ENCODE data around the gene DLGAP3. TPM values are rescaled to one million over a fixed set of nuclear protein-coding genes. Genes with fewer than 3 reads are reported as not detected.

The DLGAP3 gene
- total RNA-seq, 1 experiment from 2014 or later: 7.3 TPM

DNA sequence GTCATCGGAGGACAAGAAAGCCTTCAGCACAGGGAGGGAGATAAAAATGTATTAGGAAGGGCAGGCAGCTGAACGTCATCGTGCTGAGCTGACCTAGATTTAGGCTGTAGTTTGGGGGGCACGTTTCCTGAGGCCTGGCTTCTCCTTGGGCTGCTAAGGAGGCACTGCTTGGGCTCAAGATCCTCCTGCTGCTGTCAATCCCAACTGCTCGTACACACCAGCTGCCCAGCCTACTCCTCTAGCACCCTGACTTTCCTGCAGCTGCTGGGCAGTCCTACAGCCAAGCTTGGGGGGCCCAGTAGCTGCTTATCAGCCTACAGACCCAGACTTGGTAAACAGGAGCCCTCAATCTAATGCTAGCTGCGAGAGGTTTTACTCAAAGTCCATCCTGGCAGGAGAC lies 49.5 kb upstream of the DLGAP3 start:
- Histone ChIP-seq H3K9me3 (ENCODE audit: control insufficient read depth, low read depth, low read length) (no peaks in the 10 kb centered on the region), H2BK15ac (ENCODE audit: low read depth, low read length) (no peak overlapping the region), H2BK20ac (ENCODE audit: low read depth, low read length, poor library complexity, severe bottlenecking) (no peak overlapping the region), H3K79me1 (ENCODE audit: insufficient read depth, low read depth, low read length, poor library complexity, severe bottlenecking) (no peaks in the 10 kb centered on the region), H3K9ac (ENCODE audit: extremely low read depth, insufficient read length, low read length) (no peak overlapping the region), H3K18ac (ENCODE audit: insufficient read length, low read depth, low read length) (no peak overlapping the region), H3K14ac (ENCODE audit: insufficient read depth, low read length) (no peak overlapping the region), H4K8ac (replicated peaks; ENCODE audit: insufficient read length, low read depth, low read length) (no peak overlapping the region), H2AFZ (ENCODE audit: low read length) (no peak overlapping the region), H2BK120ac (ENCODE audit: low read depth, low read length, poor library complexity, severe bottlenecking) (no peak overlapping the region), H3K4me2 (ENCODE audit: insufficient read depth, insufficient read length, low read length) (no peak overlapping the region), H4K20me1 (ENCODE audit: control insufficient read depth, insufficient read depth, insufficient read length) (no peaks in the 10 kb centered on the region), H3K56ac (ENCODE audit: insufficient read length, low read depth, low read length) (no peak overlapping the region), H4K5ac (ENCODE audit: insufficient read length, low read depth, low read length) (no peak overlapping the region), H3K27ac (ENCODE audit: insufficient read length, low read depth, low read length) (no peak overlapping the region), H3K27me3 (ENCODE audit: insufficient read depth, low read length) (no peaks in the 10 kb centered on the region), H4K91ac (ENCODE audit: insufficient read length, low read depth, low read length) (no peak overlapping the region), H3K23ac (ENCODE audit: insufficient read length, low read depth, low read length) (no peak overlapping the region), H3K4me1 (ENCODE audit: insufficient read depth, low read length) (peaks cover 4% of the 10 kb centered on the region; the same call in 1 of the 2 replicates), H2BK12ac (ENCODE audit: insufficient read length, low read depth, low read length) (no peak overlapping the region), H3K23me2 (ENCODE audit: insufficient read length, low read depth, low read length, poor library complexity, severe bottlenecking) (no peaks in the 10 kb centered on the region), H3T11ph (ENCODE audit: low read length) (no peak overlapping the region), H3K4ac (ENCODE audit: low read depth, low read length) (no peak overlapping the region), H2AK5ac (ENCODE audit: insufficient read length, low read length) (no peak overlapping the region), H3K79me2 (ENCODE audit: insufficient read depth, low read length) (no peaks in the 10 kb centered on the region), H2BK5ac (ENCODE audit: insufficient read length, low read length) (no peak overlapping the region)
- DNase-seq: no peak
- Mint-ChIP-seq H3K36me3 (ENCODE audit: insufficient read depth in 1 of 3, low read depth in 3 of 3) (no peaks in the 10 kb centered on the region; a peak in 1 of 7 replicates), H3K4me3 (no peak overlapping the region), H3K27me3 (ENCODE audit: low read depth) (no peaks in the 10 kb centered on the region), H3K9me3 (no peaks in the 10 kb centered on the region), H3K27ac (no peak overlapping the region), H3K4me1 (peaks cover 12 to 16% of the 10 kb centered on the region in 2 experiments)
- no CpG with 5 or more reads among the region's 6 CpGs for WGBS (ENCODE audit: extremely low coverage, insufficient read length, low lambda C conversion rate)
- TF ChIP-seq, protein P1, sequence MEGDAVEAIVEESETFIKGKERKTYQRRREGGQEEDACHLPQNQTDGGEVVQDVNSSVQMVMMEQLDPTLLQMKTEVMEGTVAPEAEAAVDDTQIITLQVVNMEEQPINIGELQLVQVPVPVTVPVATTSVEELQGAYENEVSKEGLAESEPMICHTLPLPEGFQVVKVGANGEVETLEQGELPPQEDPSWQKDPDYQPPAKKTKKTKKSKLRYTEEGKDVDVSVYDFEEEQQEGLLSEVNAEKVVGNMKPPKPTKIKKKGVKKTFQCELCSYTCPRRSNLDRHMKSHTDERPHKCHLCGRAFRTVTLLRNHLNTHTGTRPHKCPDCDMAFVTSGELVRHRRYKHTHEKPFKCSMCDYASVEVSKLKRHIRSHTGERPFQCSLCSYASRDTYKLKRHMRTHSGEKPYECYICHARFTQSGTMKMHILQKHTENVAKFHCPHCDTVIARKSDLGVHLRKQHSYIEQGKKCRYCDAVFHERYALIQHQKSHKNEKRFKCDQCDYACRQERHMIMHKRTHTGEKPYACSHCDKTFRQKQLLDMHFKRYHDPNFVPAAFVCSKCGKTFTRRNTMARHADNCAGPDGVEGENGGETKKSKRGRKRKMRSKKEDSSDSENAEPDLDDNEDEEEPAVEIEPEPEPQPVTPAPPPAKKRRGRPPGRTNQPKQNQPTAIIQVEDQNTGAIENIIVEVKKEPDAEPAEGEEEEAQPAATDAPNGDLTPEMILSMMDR (conservative IDR thresholded peaks at IDR 0.05): no peak
